Neuronal stem cell (in vitro differentiated cells): ENCODE results near the gene KIF4A.

ENCODE experiments used
- DNase-seq: peaks from one replicate; pipeline ENCODE4 v3.0.0-alpha.2; 2013; ENCODE audit warnings: low spot score
- H2AFZ ChIP-seq: one replicate; pipeline ENCODE4 v1.6.1; 2013; ENCODE audit warnings: mild to moderate bottlenecking, low read length, inconsistent platforms
- H2AK5ac ChIP-seq: 2 replicates; pipeline ENCODE4 v1.6.1; 2013; ENCODE audit warnings: low read depth, mild to moderate bottlenecking, inconsistent platforms, low read length, moderate library complexity, mixed read lengths
- H2BK120ac ChIP-seq: 2 replicates; pipeline ENCODE4 v1.6.1; 2013; ENCODE audit warnings: low read depth, mild to moderate bottlenecking, inconsistent platforms, low read length, moderate library complexity, mixed read lengths
- H2BK12ac ChIP-seq: one replicate; pipeline ENCODE4 v1.6.1; 2013; ENCODE audit warnings: low read length, inconsistent platforms
- H2BK15ac ChIP-seq: 2 replicates; pipeline ENCODE4 v1.6.1; 2013; ENCODE audit warnings: mild to moderate bottlenecking, low read length, inconsistent platforms, mixed read lengths
- H2BK5ac ChIP-seq: one replicate; pipeline ENCODE4 v1.6.1; 2013; ENCODE audit warnings: inconsistent platforms, mild to moderate bottlenecking, low read length, moderate library complexity
- H3K14ac ChIP-seq: one replicate; pipeline ENCODE4 v1.6.1; 2013; ENCODE audit warnings: low read length, inconsistent platforms
- H3K18ac ChIP-seq: 2 replicates; pipeline ENCODE4 v1.6.1; 2013; ENCODE audit warnings: low read length, inconsistent platforms
- H3K23ac ChIP-seq: 2 replicates; pipeline ENCODE4 v1.6.1; 2013; ENCODE audit warnings: low read depth, mild to moderate bottlenecking, mixed read lengths, low read length, inconsistent platforms; ENCODE audit not compliant: poor library complexity
- H3K27ac ChIP-seq: replicated peaks from 3 replicates; pipeline ENCODE4 v1.5.1; 2013; ENCODE audit warnings: low read length, inconsistent platforms
- H3K27me3 ChIP-seq, 3 experiments: 2 replicates each; pipeline ENCODE4 v1.6.1; 2013; ENCODE audit warnings: low read length in 3 of 3, mild to moderate bottlenecking in 2 of 3, inconsistent platforms in 1 of 3, low read depth in 1 of 3, mixed read lengths in 1 of 3, moderate library complexity in 1 of 3; ENCODE audit not compliant: control insufficient read depth in 3 of 3, insufficient read depth in 3 of 3
- H3K36me3 ChIP-seq, 2 donors: replicated peaks in 1 of 2; 2 replicates each; pipeline ENCODE4 v1.6.1; 2013; ENCODE audit warnings: low read length in 2 of 2; ENCODE audit not compliant: control insufficient read depth in 2 of 2, insufficient read depth in 2 of 2
- H3K4ac ChIP-seq: 2 replicates; pipeline ENCODE4 v1.6.1; 2013; ENCODE audit warnings: inconsistent platforms, mild to moderate bottlenecking, low read length, moderate library complexity
- H3K4me1 ChIP-seq, 2 donors: 1 replicate in 1 of 2; 2 replicates in 1 of 2; pipeline ENCODE4 v1.6.1; 2013; ENCODE audit warnings: low read length in 2 of 2, low read depth in 1 of 2; ENCODE audit not compliant: control insufficient read depth in 2 of 2, insufficient read depth in 1 of 2
- H3K4me2 ChIP-seq: one replicate; pipeline ENCODE4 v1.6.1; 2013; ENCODE audit warnings: mild to moderate bottlenecking, low read length, inconsistent platforms; ENCODE audit not compliant: insufficient read depth, poor library complexity, severe bottlenecking
- H3K4me3 ChIP-seq, 2 donors: 2 replicates each; pipeline ENCODE4 v1.5.1; 2013; ENCODE audit warnings: low read length in 2 of 2, mild to moderate bottlenecking in 2 of 2, inconsistent platforms in 1 of 2, moderate library complexity in 1 of 2
- H3K79me1 ChIP-seq: one replicate; pipeline ENCODE4 v1.6.1; 2013; ENCODE audit warnings: low read depth, mild to moderate bottlenecking, inconsistent platforms, low read length, moderate library complexity
- H3K9ac ChIP-seq: one replicate; pipeline ENCODE4 v1.6.1; 2013; ENCODE audit warnings: mild to moderate bottlenecking, low read depth, low read length, inconsistent platforms; ENCODE audit not compliant: poor library complexity
- H3K9me3 ChIP-seq, 2 donors: replicated peaks in 1 of 2; 2 replicates each; pipeline versions ENCODE3 to v1.6.1; 2013; ENCODE audit warnings: low read length in 2 of 2, mild to moderate bottlenecking in 2 of 2, inconsistent platforms in 1 of 2, low read depth in 1 of 2, mixed read lengths in 1 of 2, moderate library complexity in 1 of 2; ENCODE audit not compliant: control insufficient read depth in 2 of 2, insufficient read depth in 1 of 2
- H4K8ac ChIP-seq: one replicate; pipeline ENCODE4 v1.6.1; 2013; ENCODE audit warnings: low read depth, mild to moderate bottlenecking, inconsistent platforms, low read length, moderate library complexity
- H4K91ac ChIP-seq: one replicate; pipeline ENCODE4 v1.6.1; 2013; ENCODE audit warnings: low read length, low read depth, mild to moderate bottlenecking, inconsistent platforms; ENCODE audit not compliant: poor library complexity
- WGBS, 2 donors: extraction: QIAGEN DNeasy Blood & Tissue Kit; methylation state at CpG; one replicate each; pipeline ENCODE4 v1.1.7; 2013; ENCODE audit warnings: missing lambda C conversion rate in 2 of 2, mixed read lengths in 1 of 2; ENCODE audit not compliant: insufficient read length in 2 of 2, insufficient replicate concordance in 1 of 2; ENCODE audit errors: extremely low coverage in 2 of 2; 5-methylcytosine and 5-hydroxymethylcytosine counted together

Gene KIF4A

DNA sequence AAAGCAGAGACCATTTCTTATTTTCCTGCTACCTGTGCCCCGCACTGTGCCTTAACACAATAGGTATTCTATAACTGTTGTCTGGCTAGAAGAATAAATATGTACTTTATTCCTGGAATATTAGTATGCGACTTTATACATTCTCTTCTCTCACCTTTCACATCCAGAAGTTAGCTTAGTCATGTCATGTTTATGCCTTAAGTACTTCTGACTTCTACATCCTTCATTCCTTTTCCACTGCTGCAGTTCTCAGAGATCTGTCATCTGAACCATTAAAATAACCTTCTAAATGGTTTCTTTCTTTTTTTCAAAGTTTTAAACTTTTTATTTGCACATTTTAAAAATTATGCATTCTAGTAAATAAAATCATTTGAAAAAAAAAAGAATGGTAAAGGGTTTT is 34.4 kb downstream of the KIF4A start:
- H3K4ac ChIP-seq, result no peak overlapping the region
- no peak overlapping the region for H4K91ac ChIP-seq
- no peak overlapping the region for H2BK12ac ChIP-seq
- H3K9ac ChIP-seq, result no peak overlapping the region
- H2BK5ac ChIP-seq, result no peak overlapping the region
- no peak for DNase-seq
- H3K27me3 ChIP-seq, result no peaks in the 10 kb centered on the region
- no CpG with 5 or more reads among the region's 2 CpGs for WGBS, 2 donors
- no peak overlapping the region for H2AK5ac ChIP-seq
- no peak overlapping the region for H2BK120ac ChIP-seq
- no peak overlapping the region for H3K14ac ChIP-seq
- H3K4me3 ChIP-seq, result no peak overlapping the region
- no peak overlapping the region for H3K27ac ChIP-seq
- peaks cover 0 to 39% of the 10 kb centered on the region in 2 donors for H3K36me3 ChIP-seq
- no peaks in the 10 kb centered on the region for H3K9me3 ChIP-seq
- H3K18ac ChIP-seq, result no peak overlapping the region
- no peak overlapping the region for H3K4me2 ChIP-seq
- no peak overlapping the region for H4K8ac ChIP-seq
- no peaks in the 10 kb centered on the region for H3K4me1 ChIP-seq
- peaks cover 2% of the 10 kb centered on the region for H3K79me1 ChIP-seq
- no peak overlapping the region for H2BK15ac ChIP-seq
- H2AFZ ChIP-seq, result no peak overlapping the region
- no peak overlapping the region for H3K23ac ChIP-seq

- Histone ChIP-seq H2BK120ac (no peak overlapping the region), H3K27me3 (peaks cover 0 to 3% (median 0%) of the 10 kb centered on the region in 3 experiments), H3K79me1 (no peaks in the 10 kb centered on the region), H3K27ac (no peak overlapping the region), H3K4me3 (no peak overlapping the region), H2AK5ac (no peak overlapping the region), H2BK15ac (no peak overlapping the region), H3K36me3 (peaks cover 0 to 83% of the 10 kb centered on the region in 2 donors), H3K4ac (no peak overlapping the region), H3K14ac (no peak overlapping the region), H2AFZ (no peak overlapping the region), H4K91ac (no peak overlapping the region), H3K9ac (no peak overlapping the region), H4K8ac (no peak overlapping the region), H3K4me2 (no peak overlapping the region), H3K18ac (no peak overlapping the region), H2BK12ac (no peak overlapping the region), H3K9me3 (no peaks in the 10 kb centered on the region), H3K23ac (no peak overlapping the region), H2BK5ac (no peak overlapping the region), H3K4me1 (no peaks in the 10 kb centered on the region)
- no peak for DNase-seq
- WGBS, 2 donors, result no CpG with 5 or more reads among the region's 1 CpG
Observed at GRCh38 chrX:70331161-70331560, 41.3 kb downstream of the KIF4A start.

- Histone ChIP-seq H3K4me3 (no peak overlapping the region), H4K91ac (no peak overlapping the region), H2BK5ac (no peak overlapping the region), H3K23ac (no peak overlapping the region), H3K4me1 (no peaks in the 10 kb centered on the region), H3K36me3 (peaks cover 0 to 87% of the 10 kb centered on the region in 2 donors), H3K18ac (no peak overlapping the region), H2BK12ac (no peak overlapping the region), H3K14ac (no peak overlapping the region), H3K27ac (no peak overlapping the region), H4K8ac (no peak overlapping the region), H3K79me1 (no peaks in the 10 kb centered on the region), H3K4me2 (no peak overlapping the region), H2BK120ac (no peak overlapping the region), H2AK5ac (no peak overlapping the region), H3K9me3 (no peaks in the 10 kb centered on the region), H2AFZ (no peak overlapping the region), H3K27me3 (peaks cover 0 to 3% (median 0%) of the 10 kb centered on the region in 3 experiments), H3K4ac (no peak overlapping the region), H3K9ac (no peak overlapping the region), H2BK15ac (no peak overlapping the region)
- no peak for DNase-seq
- WGBS, 2 donors, result no CpG with 5 or more reads among the region's 1 CpG
Observed at GRCh38 chrX:70332600-70332999, 42.7 kb downstream of the KIF4A start.

DNA sequence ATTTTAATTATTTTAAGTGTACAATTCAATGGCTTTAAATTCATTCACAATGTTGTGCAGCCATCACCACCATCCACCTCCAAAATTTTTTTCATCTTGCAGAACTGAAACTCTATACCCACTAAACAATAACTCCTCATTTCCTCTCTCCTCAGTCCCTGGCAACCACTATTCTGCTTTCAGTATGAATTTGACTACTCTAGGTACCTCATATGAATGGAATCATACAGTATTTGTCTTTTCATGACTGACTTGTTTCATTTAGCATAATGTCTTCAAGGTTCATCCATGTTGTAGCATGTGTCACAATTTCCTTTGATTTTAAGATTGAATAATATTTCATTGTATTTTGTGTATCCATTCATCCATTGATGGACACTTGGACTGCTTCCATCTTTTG is 46.9 kb downstream of the KIF4A start:
- Histone ChIP-seq H3K23ac (no peak overlapping the region), H4K91ac (no peak overlapping the region), H3K4me3 (no peak overlapping the region), H2AFZ (no peak overlapping the region), H3K18ac (no peak overlapping the region), H2BK12ac (no peak overlapping the region), H3K4me2 (no peak overlapping the region), H3K14ac (no peak overlapping the region), H2AK5ac (no peak overlapping the region), H2BK5ac (no peak overlapping the region), H4K8ac (no peak overlapping the region), H3K79me1 (no peaks in the 10 kb centered on the region), H2BK120ac (no peak overlapping the region), H3K27me3 (no peaks in the 10 kb centered on the region), H3K36me3 (peaks cover 0 to 64% of the 10 kb centered on the region in 2 donors), H3K27ac (no peak overlapping the region), H3K9me3 (no peaks in the 10 kb centered on the region), H2BK15ac (no peak overlapping the region), H3K4ac (no peak overlapping the region), H3K4me1 (no peaks in the 10 kb centered on the region), H3K9ac (no peak overlapping the region)
- DNase-seq, result no peak
